ENCODE measurements around the gene DOCK8. TPM values are rescaled to one million over a fixed set of nuclear protein-coding genes. Genes with fewer than 3 reads are reported as not detected.

DOCK8 gene
- total and polyA plus RNA-seq, 10 of the 15 experiments (the other 5 are each of a cell fraction or from before 2014, with no cell fraction given) = 35.4 to 100 (median 44.7) TPM

GRCh38 chr9:217950-218349 is 3.3 kb downstream of the DOCK8 start:
- in situ Hi-C loops (cut with MboI) = no loop called here
- no peaks in the 10 kb centered on the region for H4K20me1 ChIP-seq (ENCODE audit: control insufficient read depth, insufficient read depth)
- no peak overlapping the region for H3K4me3 ChIP-seq
- CTCF ChIA-PET = no interaction called here
- H3K27ac ChIP-seq (ENCODE audit: control insufficient read depth, insufficient read depth) = no peak overlapping the region
- POLR2A ChIA-PET = no interaction called here
- H3K36me3 ChIP-seq (ENCODE audit: control insufficient read depth in 2 of 2, insufficient read depth in 2 of 2, low read length in 1 of 2) = no peaks in the 10 kb centered on the region
- DNase-seq (ENCODE audit: low read depth, low spot score) = no peak
- no peak overlapping the region for H3K4me2 ChIP-seq (ENCODE audit: control insufficient read depth, insufficient read depth)
- H3K9ac ChIP-seq (ENCODE audit: control insufficient read depth, insufficient read depth, low read length) = no peak overlapping the region
- FAIRE-seq = no peak
- no peaks in the 10 kb centered on the region for H3K9me3 ChIP-seq (replicated peaks; ENCODE audit: control insufficient read depth, insufficient read depth, low read length)
- intact Hi-C loops (cut with micrococcal nuclease; ENCODE audit: unreplicated experiment) = no loop called here
- H2AFZ ChIP-seq (ENCODE audit: control insufficient read depth, low read depth, low read length) = no peak overlapping the region
- H3K79me2 ChIP-seq (ENCODE audit: control insufficient read depth, insufficient read depth, low read length) = no peaks in the 10 kb centered on the region; the same call in 1 of the 2 replicates
- RAD21 ChIA-PET (ENCODE audit: unreplicated experiment) = no interaction called here
- H3K27me3 ChIP-seq (replicated peaks in 1 of 2; ENCODE audit: control insufficient read depth in 2 of 2, insufficient read depth in 2 of 2, low read length in 1 of 2) = no peaks in the 10 kb centered on the region; a peak in 1 of 4 replicates
- no peak for ATAC-seq
- SMC1A ChIA-PET (ENCODE audit: uncharacterized antibody, unreplicated experiment) = no interaction called here
- 84% methylated on average over 2 of the region's 2 CpGs for WGBS (ENCODE audit: insufficient coverage, insufficient replicate concordance, low lambda C conversion rate, missing lambda C conversion rate)
- peaks cover 3% of the 10 kb centered on the region; the same call in 1 of the 2 replicates for H3K4me1 ChIP-seq (ENCODE audit: control insufficient read depth, insufficient read depth, low read length)
- no TSS peak for BruUV-seq (replicated peaks)
- no peak for TF ChIP-seq ZNF384 (IDR thresholded peaks at IDR 0.05; ENCODE audit: borderline replicate concordance, low read depth, low read length)
- no peak for TF ChIP-seq NR2C2 (IDR thresholded peaks at IDR 0.05; ENCODE audit: borderline replicate concordance, control insufficient read depth, insufficient read length, low read depth)
- no peak for TF ChIP-seq SIN3A (IDR thresholded peaks at IDR 0.05; ENCODE audit: low read depth, low read length)
- no peak for TF ChIP-seq CEBPZ (IDR thresholded peaks at IDR 0.05; ENCODE audit: low read depth, low read length)
- TF ChIP-seq MEF2B (IDR thresholded peaks at IDR 0.05; ENCODE audit: partially characterized antibody, poor library complexity, severe bottlenecking) = no peak
- TF ChIP-seq BACH1 (IDR thresholded peaks at IDR 0.05; ENCODE audit: borderline replicate concordance) = no peak
- TF ChIP-seq BCL3 (IDR thresholded peaks at IDR 0.05; ENCODE audit: borderline replicate concordance, insufficient read depth, low read depth, low read length, poor library complexity, severe bottlenecking) = no peak
- no peak for TF ChIP-seq SMC3 (IDR thresholded peaks at IDR 0.05; ENCODE audit: borderline replicate concordance, low read length)
- no peak for TF ChIP-seq ZNF274 (IDR thresholded peaks at IDR 0.05; ENCODE audit: insufficient read depth, insufficient read length)
- no peak for TF ChIP-seq NFIC (IDR thresholded peaks at IDR 0.05; ENCODE audit: low read depth, low read length)
- no peak for TF ChIP-seq BCLAF1 (IDR thresholded peaks at IDR 0.05)
- no peak for TF ChIP-seq JUNB (IDR thresholded peaks at IDR 0.05)

Measured in GM12878 (cell line).